Esophagus (tissue), 2 donors: Measurements from ENCODE around the gene FRMPD4. TPM values are rescaled to one million over a fixed set of nuclear protein-coding genes. Genes with fewer than 3 reads are reported as not detected.
"Not testable (repeated sequence)": the region's sequence is repeated elsewhere in the genome, so short reads cannot be mapped to it uniquely, and the experiment has no call there.

Experiments
- H3K27ac ChIP-seq, 2 donors: one replicate each; pipeline ENCODE4 v1.5.1; 2013; ENCODE audit warnings: low read depth in 2 of 2, mild to moderate bottlenecking in 2 of 2, inconsistent platforms in 1 of 2, low read length in 1 of 2, moderate library complexity in 1 of 2
- H3K27me3 ChIP-seq, 2 donors: one replicate each; pipeline ENCODE4 v1.6.1; 2013; ENCODE audit warnings: low read length in 2 of 2, control low read depth in 1 of 2, mild to moderate bottlenecking in 1 of 2; ENCODE audit not compliant: insufficient read depth in 2 of 2, control insufficient read depth in 1 of 2
- H3K36me3 ChIP-seq, 2 donors: one replicate each; pipeline ENCODE4 v1.6.1; 2013; ENCODE audit warnings: low read length in 1 of 2; ENCODE audit not compliant: control insufficient read depth in 2 of 2, insufficient read depth in 2 of 2
- H3K4me1 ChIP-seq, 2 donors: one replicate each; pipeline ENCODE4 v1.6.1; 2013; ENCODE audit warnings: low read length in 1 of 2; ENCODE audit not compliant: control insufficient read depth in 2 of 2, insufficient read depth in 2 of 2
- H3K4me3 ChIP-seq, 2 donors: one replicate each; pipeline ENCODE4 v1.5.1; 2013; ENCODE audit warnings: low read length in 2 of 2, mild to moderate bottlenecking in 2 of 2, low read depth in 1 of 2, moderate library complexity in 1 of 2
- H3K9me3 ChIP-seq, 2 donors: one replicate each; pipeline ENCODE4 v1.6.1; 2013; ENCODE audit warnings: mild to moderate bottlenecking in 2 of 2, low read depth in 1 of 2, low read length in 1 of 2, moderate library complexity in 1 of 2; ENCODE audit not compliant: control insufficient read depth in 2 of 2, insufficient read depth in 1 of 2
- WGBS, 2 donors: extraction: QIAGEN DNeasy Blood & Tissue Kit; methylation state at CpG; one replicate each; pipeline ENCODE4 v1.1.7; 2013; 5-methylcytosine and 5-hydroxymethylcytosine counted together
- polyA plus RNA-seq, 2 donors: library from polyadenylated mRNA; stranded (reverse); fragments of 200-250 nt; gene quantifications; one replicate each; pipeline ENCODE4 v1.2.3, GENCODE V29; 2013
- donor health status: healthy with polysubstance abuse.
- donor health status: Bipolar disorder and iron deficiency.

Gene FRMPD4
- polyA plus RNA-seq, 2 donors: under 0.01 TPM; not detected in 1

- Histone ChIP-seq H3K4me1 (no peaks in the 10 kb centered on the region), H3K27ac (no peak overlapping the region), H3K4me3 (no peak overlapping the region), H3K9me3 (no peaks in the 10 kb centered on the region), H3K27me3 (peaks cover 0 to 2% of the 10 kb centered on the region in 2 donors), H3K36me3 (no peaks in the 10 kb centered on the region)
- WGBS, 2 donors: 62 to 68% methylated on average over 3 of the region's 3 CpGs
These were observed 351.1 kb downstream of the FRMPD4 start for GRCh38 chrX:12489341-12489740.

GRCh38 chrX:12494400-12495138 is 356.3 kb downstream of the FRMPD4 start:
- H3K27me3 ChIP-seq: peaks cover 0 to 2% of the 10 kb centered on the region in 2 donors
- no peaks in the 10 kb centered on the region for H3K36me3 ChIP-seq
- H3K4me3 ChIP-seq: no peak overlapping the region
- H3K27ac ChIP-seq: no peak overlapping the region
- no peaks in the 10 kb centered on the region for H3K4me1 ChIP-seq
- 71 to 84% methylated on average over 11 of the region's 11 CpGs for WGBS, 2 donors
- no peaks in the 10 kb centered on the region for H3K9me3 ChIP-seq

DNA sequence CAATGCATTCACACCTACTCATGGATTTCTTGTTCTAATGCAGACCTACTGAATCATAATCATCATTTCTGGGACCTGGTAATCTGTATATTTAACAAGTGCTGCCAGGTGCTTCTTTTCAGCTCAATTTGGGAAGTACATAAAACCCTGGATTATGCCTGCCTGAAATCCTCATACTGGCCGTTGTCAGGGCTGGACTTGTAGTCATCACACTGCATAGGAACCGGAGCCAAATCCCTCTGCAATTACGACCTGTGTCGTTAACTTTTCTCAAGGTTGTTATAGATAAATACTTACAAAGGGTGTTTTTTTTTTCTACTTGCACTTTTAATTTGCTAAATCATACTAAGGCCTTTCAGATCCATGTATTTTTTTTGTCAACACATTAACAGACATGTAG is 358.1 kb downstream of the FRMPD4 start:
- no peaks in the 10 kb centered on the region for H3K4me1 ChIP-seq
- H3K36me3 ChIP-seq: no peaks in the 10 kb centered on the region
- no peaks in the 10 kb centered on the region for H3K9me3 ChIP-seq
- H3K27me3 ChIP-seq: peaks cover 0 to 2% of the 10 kb centered on the region in 2 donors
- no peak overlapping the region for H3K4me3 ChIP-seq
- WGBS, 2 donors: 41 to 64% methylated on average over 4 of the region's 4 CpGs
- H3K27ac ChIP-seq: no peak overlapping the region

DNA sequence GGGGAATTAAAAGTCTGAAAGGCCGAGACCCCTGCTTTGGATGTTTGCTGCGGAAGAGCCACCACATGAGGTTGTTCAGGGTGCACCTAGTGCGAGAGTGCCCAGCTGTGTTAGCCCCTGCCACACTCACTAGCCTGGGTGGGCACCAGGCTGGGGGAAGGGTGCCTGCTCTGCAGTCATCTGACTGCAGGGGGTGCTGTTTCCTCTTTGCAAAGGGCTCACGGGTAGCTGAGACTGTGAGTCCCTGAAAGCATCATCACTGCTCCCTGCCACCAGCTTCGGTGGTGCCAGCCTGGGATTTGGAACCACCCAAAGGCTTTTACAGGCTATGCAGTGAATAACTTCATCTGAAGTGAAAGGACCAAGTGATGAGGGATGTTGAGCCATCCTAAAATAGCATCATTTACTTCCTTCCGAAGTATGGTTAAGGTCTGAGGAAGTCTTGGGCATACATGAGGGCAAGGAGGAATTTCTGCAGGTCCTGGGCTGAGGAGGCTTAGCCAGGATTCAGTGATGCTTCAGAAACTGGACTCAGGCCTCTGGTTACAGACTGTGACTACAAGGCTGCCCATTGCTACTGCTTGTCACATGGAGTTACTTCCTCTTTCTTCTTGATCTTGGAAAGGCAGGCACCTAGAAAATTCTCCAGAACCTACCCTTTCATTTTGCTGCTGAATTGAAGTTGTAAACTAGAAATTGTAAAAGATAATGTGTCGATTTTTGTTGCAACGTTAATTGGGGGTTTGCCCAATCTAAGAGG is 359.7 kb downstream of the FRMPD4 start:
- no peaks in the 10 kb centered on the region for H3K36me3 ChIP-seq
- H3K4me1 ChIP-seq: no peaks in the 10 kb centered on the region
- no peak overlapping the region for H3K27ac ChIP-seq
- H3K27me3 ChIP-seq: no peaks in the 10 kb centered on the region
- 65 to 82% methylated on average over 8 of the region's 8 CpGs for WGBS, 2 donors
- H3K4me3 ChIP-seq: no peak overlapping the region
- H3K9me3 ChIP-seq: no peaks in the 10 kb centered on the region

DNA sequence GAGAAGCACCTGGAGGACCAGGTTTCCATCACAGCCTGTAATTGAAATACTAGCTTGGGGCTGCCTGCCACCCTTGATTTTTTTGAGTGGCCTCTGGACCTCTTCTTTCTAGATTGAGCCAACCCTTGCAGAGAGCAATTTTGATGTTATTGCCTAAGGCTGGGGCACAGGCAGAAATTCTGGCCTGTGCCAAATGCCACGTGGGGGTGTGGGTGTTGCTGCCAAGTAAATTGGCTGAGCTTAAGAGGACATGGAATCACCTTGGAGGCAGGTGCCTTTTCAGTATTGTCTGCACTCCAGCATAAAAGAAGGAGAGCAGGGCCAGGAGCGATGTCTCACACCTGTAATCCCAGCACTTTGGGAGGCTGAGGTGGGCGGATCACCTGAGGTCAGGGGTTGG is 366.9 kb downstream of the FRMPD4 start:
- Histone ChIP-seq H3K9me3 (no peaks in the 10 kb centered on the region), H3K27ac (no peak overlapping the region), H3K4me1 (no peaks in the 10 kb centered on the region), H3K27me3 (no peaks in the 10 kb centered on the region), H3K4me3 (no peak overlapping the region), H3K36me3 (no peaks in the 10 kb centered on the region)
- 40 to 63% methylated on average over 3 of the region's 3 CpGs for WGBS, 2 donors

- WGBS, 2 donors: 74 to 96% methylated on average over 2 of the region's 2 CpGs
- not testable (repeated sequence) for H3K36me3 ChIP-seq, H3K27ac ChIP-seq, H3K4me1 ChIP-seq, H3K9me3 ChIP-seq, H3K4me3 ChIP-seq, H3K27me3 ChIP-seq
These were observed 377.1 kb downstream of the FRMPD4 start for GRCh38 chrX:12515384-12515783.

- Histone ChIP-seq H3K9me3 (no peaks in the 10 kb centered on the region), H3K27me3 (no peaks in the 10 kb centered on the region), H3K4me3 (no peak overlapping the region), H3K36me3 (no peaks in the 10 kb centered on the region), H3K27ac (no peak overlapping the region), H3K4me1 (no peaks in the 10 kb centered on the region)
- WGBS, 2 donors: 49 to 54% methylated on average over 5 of the region's 5 CpGs
These were observed 388.0 kb downstream of the FRMPD4 start for GRCh38 chrX:12526306-12526705.

GRCh38 chrX:12538096-12538495 is 399.8 kb downstream of the FRMPD4 start:
- H3K27ac ChIP-seq, H3K4me3 ChIP-seq, H3K27me3 ChIP-seq, H3K9me3 ChIP-seq, H3K36me3 ChIP-seq, H3K4me1 ChIP-seq: not testable (repeated sequence)
- WGBS, 2 donors: 73 to 74% methylated on average over 10 to 11 of the region's 11 CpGs

- H3K9me3 ChIP-seq, H3K27me3 ChIP-seq, H3K27ac ChIP-seq, H3K36me3 ChIP-seq, H3K4me3 ChIP-seq, H3K4me1 ChIP-seq: not testable (repeated sequence)
- 68 to 83% methylated on average over 2 to 3 of the region's 3 CpGs for WGBS, 2 donors
These were observed 404.0 kb downstream of the FRMPD4 start for GRCh38 chrX:12542251-12542650.

DNA sequence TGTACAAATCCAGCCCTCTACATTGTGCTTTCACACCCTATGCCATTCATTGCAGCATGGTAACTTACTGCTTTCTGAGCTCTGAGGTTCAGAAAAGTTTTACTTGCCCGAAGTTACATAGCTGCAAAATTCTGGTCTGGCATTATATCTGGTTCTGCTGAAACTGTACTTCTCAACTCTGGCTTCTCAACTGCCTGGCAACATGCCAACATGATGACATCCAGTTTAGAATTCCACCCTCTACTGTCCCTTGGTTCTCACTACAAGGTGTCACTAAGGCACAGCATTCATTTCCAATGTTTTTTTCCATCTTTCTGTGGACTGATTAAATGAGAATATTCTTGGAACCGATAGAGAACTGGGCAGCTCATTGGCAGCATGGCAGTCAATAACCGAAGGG is 410.1 kb downstream of the FRMPD4 start:
- no peaks in the 10 kb centered on the region for H3K27me3 ChIP-seq
- 52 to 74% methylated on average over 3 of the region's 3 CpGs for WGBS, 2 donors
- no peak overlapping the region for H3K4me3 ChIP-seq
- H3K36me3 ChIP-seq: no peaks in the 10 kb centered on the region
- H3K27ac ChIP-seq: no peak overlapping the region
- H3K4me1 ChIP-seq: no peaks in the 10 kb centered on the region
- H3K9me3 ChIP-seq: no peaks in the 10 kb centered on the region
